Head of caudate nucleus (tissue), 42 donors: ENCODE data around the gene VAC14.

Source experiments
- DNase-seq, 42 donors: peaks; one replicate each; pipeline versions ENCODE4 v3.0.0 to v3.0.0-alpha.2; 2020 to 2021; ENCODE audit warnings: mixed read lengths in 7 of 42
- intact Hi-C: fragments of 100-400 bp; cut with DNase I; formaldehyde crosslinking; loops from one replicate; pipeline ENCODE4 v1.15.0; 2022

The VAC14 gene

GRCh38 chr16:70767377-70768202 is 33.4 kb downstream of the VAC14 start:
- intact Hi-C loops, result no loop called here
- no peak for DNase-seq

- intact Hi-C loops, result no loop called here
- DNase-seq, result no peak
Observed at GRCh38 chr16:70766658-70767057, 34.3 kb downstream of the VAC14 start.

DNA sequence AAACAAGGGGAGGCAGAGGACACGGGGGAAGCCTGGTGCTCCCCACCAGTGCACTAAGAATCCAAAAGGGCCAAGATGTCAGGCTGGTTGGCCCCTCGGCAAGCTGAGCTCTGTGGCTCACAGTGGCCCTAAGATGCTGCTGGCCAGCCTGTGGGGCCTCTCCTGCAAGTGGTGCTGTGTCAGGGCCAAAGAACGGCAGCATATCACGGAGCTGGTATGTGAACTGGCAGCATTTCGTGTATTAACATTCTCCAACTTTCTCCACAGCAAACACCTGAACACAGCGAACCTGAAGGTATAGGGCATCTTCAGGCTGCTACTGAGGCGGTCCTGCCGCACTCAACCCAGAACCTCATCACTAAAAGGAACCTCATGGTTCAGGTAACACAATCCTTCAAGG is 34.8 kb downstream of the VAC14 start:
- intact Hi-C loops, result no loop called here
- no peak for DNase-seq

DNA sequence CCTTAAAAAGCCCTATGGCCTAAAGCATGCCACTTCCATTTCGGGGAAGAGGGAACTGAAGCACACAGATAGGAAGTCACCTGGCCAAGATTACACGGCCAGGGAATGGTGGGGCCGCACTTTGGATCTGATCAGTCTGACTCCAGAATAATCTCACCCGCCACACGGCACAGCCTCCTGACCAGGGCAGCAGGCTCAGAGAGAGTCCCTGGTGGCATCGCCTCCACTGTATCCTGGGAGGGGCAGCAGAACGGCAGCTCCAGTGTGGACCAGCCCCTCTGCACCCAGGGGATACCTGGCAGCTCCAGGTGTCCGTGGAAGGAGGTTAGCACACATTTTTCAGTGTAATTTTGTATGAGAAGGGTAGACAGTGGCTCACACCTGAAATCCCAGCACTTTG is 35.5 kb downstream of the VAC14 start:
- intact Hi-C loops, result no loop called here

DNA sequence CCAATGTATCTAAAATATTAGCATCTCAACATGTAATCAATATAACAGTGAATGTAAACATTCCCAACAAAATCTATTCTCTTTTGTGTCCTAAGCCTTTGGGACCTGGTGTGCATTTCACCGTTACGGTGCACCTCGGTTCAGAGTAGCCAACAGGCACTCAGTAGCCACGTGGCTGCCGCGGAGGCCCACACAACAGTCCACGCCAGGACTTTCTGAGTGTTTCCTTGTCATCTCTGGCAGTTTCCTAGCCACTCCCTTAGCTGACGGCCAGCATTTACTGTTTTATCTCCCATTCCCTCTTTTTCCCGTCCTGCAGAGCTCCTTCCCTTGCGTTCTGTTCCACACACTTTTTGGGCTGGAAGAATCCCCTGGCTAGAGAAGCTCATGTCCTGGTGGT is 36.3 kb downstream of the VAC14 start:
- no peak for DNase-seq
- intact Hi-C loops, result no loop called here

More for the DNA sequence above, 35.5 kb downstream of the VAC14 start:
- DNase-seq, result no peak

- no peak for DNase-seq
- intact Hi-C loops, result no loop called here
Observed at GRCh38 chr16:70760221-70760620, 40.7 kb downstream of the VAC14 start.

- intact Hi-C loops, result no loop called here
- DNase-seq, result no peak
Observed at GRCh38 chr16:70759666-70760065, 41.3 kb downstream of the VAC14 start.

DNA sequence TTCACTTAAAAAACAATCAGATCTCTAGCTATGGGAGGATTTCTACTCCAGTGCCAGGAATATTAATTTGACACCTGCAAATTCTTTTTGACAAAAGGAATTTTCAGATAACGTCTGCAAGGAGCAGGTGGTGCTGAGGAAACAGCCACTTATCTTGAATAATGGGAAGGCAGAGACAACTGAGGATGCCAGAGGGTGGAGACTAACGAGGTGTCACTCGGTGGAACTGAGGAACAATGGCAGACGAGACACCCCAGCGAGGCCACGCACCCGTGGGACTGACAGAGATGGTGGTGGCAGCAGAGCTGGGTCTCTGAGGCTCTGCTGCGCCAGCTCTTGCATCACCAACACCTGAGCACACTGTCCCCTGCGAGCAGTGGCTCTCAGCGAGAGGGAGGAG is 42.2 kb downstream of the VAC14 start:
- intact Hi-C loops, result no loop called here
- peak in 7 of 42 donors; percentile 27 to 54 (median 48) for DNase-seq

GRCh38 chr16:70757183-70757582 is 43.8 kb downstream of the VAC14 start:
- intact Hi-C loops, result no loop called here
- DNase-seq, result peak in 19 of 42 donors; percentile 27 to 66 (median 50)

- intact Hi-C loops, result no loop called here
Observed at GRCh38 chr16:70756071-70756470, 44.9 kb downstream of the VAC14 start.

DNA sequence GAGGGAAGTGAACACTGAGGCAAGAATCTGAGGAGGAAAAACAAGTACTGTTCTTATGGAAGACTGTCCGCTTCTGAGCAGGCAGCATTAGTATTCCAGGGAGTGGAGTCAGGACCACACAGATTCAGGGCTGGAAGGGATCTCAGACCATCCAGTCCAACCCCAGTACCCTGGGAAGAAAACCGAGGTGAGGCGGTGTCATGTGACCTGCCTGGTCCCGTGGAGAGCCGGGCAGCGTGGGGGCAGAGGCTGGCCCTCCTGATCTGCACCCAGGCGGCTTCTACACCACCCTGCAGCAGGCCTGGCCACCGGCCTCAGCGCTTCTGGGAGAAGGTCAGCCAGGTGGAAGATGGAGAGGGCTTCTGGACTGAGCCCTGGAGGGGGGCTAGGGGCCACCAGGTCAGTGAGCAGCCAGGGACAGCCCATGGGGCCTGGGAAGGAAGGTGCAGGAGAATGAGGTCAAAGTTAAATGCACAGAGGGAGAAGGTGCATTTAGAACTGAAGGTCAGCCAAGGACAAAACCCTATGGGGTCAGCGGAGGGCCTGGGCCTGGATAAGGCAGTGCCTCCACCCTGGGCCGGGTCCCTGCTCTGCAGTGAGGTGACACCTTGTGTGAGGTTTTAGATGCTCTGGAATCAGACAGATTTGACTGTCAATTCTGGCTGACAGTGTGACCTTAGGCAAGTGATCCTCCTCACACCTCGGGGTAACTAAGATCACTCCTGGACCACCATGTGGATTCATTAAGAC is 45.9 kb downstream of the VAC14 start:
- intact Hi-C loops, result no loop called here

More at GRCh38 chr16:70756071-70756470, 44.9 kb downstream of the VAC14 start:
- DNase-seq, result peak in 9 of 42 donors; percentile 16 to 68 (median 46)

GRCh38 chr16:70754371-70754770 is 46.6 kb downstream of the VAC14 start:
- no peak for DNase-seq
- intact Hi-C loops, result no loop called here

More for the DNA sequence above, 45.9 kb downstream of the VAC14 start:
- DNase-seq, result peak in 27 of 42 donors; percentile 27 to 79 (median 52)

GRCh38 chr16:70753694-70754325 is 47.1 kb downstream of the VAC14 start:
- intact Hi-C loops, result no loop called here
- DNase-seq, result no peak

GRCh38 chr16:70753228-70753627 is 47.7 kb downstream of the VAC14 start:
- intact Hi-C loops, result no loop called here
- peak in 1 of 42 donors; percentile 13 for DNase-seq

- no peak for DNase-seq
- intact Hi-C loops, result no loop called here
Observed at GRCh38 chr16:70752426-70752825, 48.5 kb downstream of the VAC14 start.

GRCh38 chr16:70751593-70751992 is 49.4 kb downstream of the VAC14 start:
- DNase-seq, result no peak
- intact Hi-C loops, result no loop called here

GRCh38 chr16:70750893-70751467 is 50.0 kb downstream of the VAC14 start:
- peak in 1 of 42 donors; percentile 14 for DNase-seq
- intact Hi-C loops, result no loop called here

DNA sequence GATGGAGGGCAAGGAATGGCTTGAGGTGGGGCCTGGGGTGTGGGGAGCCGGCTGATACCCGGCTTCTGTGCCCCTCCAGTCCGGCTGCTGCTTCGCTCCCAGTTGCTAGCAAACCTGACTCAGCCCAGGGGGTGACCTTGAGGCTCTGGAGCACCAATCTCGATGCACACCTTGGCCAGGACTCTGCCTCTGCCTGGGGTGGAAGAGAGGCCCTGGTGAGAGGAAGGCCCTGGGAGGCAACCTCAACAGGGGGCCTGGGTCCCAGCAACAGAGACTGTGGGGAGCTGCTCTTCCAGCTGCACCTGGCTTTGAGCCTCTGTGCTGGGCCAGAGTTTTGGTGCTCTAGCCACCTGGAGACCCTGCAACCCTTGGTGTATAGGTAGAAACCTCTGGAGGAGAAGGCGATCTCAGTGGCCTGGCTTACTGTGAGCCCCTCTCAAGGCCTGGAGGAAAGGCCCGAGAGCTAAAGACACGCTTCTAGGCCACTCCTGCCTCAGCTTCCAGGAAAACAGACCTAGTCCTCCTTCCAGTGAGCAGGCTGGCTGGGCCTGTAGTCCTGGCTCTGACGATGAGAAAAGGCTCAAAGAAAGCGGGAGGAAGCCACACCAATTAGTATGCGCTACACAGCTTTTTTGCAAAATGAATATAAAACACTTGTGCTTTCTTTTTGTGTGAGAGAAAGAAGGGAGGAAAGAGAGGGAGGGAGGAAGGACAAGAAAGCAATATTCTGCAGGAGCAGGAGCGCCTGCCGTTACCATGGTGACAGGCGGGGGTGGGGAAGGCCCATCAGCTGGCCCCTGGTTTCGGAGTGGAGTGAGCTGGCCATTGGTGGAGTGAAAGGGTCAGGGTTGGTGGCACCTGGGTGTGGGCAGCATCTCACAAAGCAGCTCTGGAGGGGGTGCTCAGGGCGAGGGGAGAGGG is 51.0 kb downstream of the VAC14 start:
- DNase-seq, result peak in 28 of 42 donors; percentile 25 to 77 (median 53)
- intact Hi-C loops, result no loop called here
